Esophagus muscularis mucosa (tissue), 4 donors: ENCODE measurements around the gene EYA4. TPM values are rescaled to one million over a fixed set of nuclear protein-coding genes. Genes with fewer than 3 reads are reported as not detected.

ENCODE experiments used
- DNase-seq: peaks from one replicate; pipeline ENCODE4 v3.0.0-alpha.2; 2017; ENCODE audit errors: extremely low spot score
- H3K27ac ChIP-seq, 4 donors: fragments of 200-600 bp; sonication (generic); replicated peaks in 1 of 4; 1 replicate in 3 of 4; 2 replicates in 1 of 4; pipeline ENCODE4 v1.5.1; 2016 to 2019; ENCODE audit warnings: mild to moderate bottlenecking in 1 of 4
- H3K27me3 ChIP-seq, 4 donors: fragments of 200-600 bp; sonication (generic); one replicate each; pipeline versions ENCODE4 v1.5.1 to v1.6.0; 2016 to 2019
- H3K36me3 ChIP-seq, 4 donors: fragments of 200-600 bp; sonication (generic); one replicate each; pipeline ENCODE4 v1.5.1; 2016 to 2019
- H3K4me1 ChIP-seq, 4 donors: fragments of 200-600 bp; sonication (generic); one replicate each; pipeline ENCODE4 v1.5.1; 2016 to 2019
- H3K4me3 ChIP-seq, 4 donors: fragments of 200-600 bp; sonication (generic); 1 replicate in 2 of 4; 2 replicates in 2 of 4; pipeline ENCODE4 v1.5.1; 2016 to 2019; ENCODE audit warnings: mild to moderate bottlenecking in 4 of 4, moderate library complexity in 1 of 4
- H3K9me3 ChIP-seq, 4 donors: fragments of 200-600 bp; sonication (generic); 1 replicate in 3 of 4; 2 replicates in 1 of 4; pipeline ENCODE4 v1.5.1; 2016 to 2019
- EP300 ChIP-seq: sonication (generic); formaldehyde crosslinking; IDR thresholded peaks from one replicate; pipeline ENCODE4 v1.6.1; 2017; ENCODE audit warnings: antibody characterized with exemption
- POLR2A ChIP-seq: fragments of 450-650 bp; IDR thresholded peaks from one replicate; pipeline ENCODE4 v1.6.1; 2017; ENCODE audit warnings: antibody characterized with exemption, moderate library complexity, mild to moderate bottlenecking, low read depth
- POLR2AphosphoS5 ChIP-seq, 2 donors: sonication (generic); formaldehyde crosslinking; IDR thresholded peaks; one replicate each; pipeline ENCODE4 v1.6.1; 2017; ENCODE audit warnings: antibody characterized with exemption in 2 of 2
- WGBS: methylation state at CpG from one replicate; pipeline ENCODE4 v1.1.5; 2018; 5-methylcytosine and 5-hydroxymethylcytosine counted together
- intact Hi-C: fragments of 100-400 bp; cut with DNase I; formaldehyde crosslinking; loops from one replicate; pipeline ENCODE4 v1.15.1; 2023
- total RNA-seq, 4 donors: library from RNA; depleted of rRNA; stranded (reverse); fragments of >200 nt; gene quantifications; one replicate each; pipeline versions ENCODE4 v1.1.0 to v1.2.1, GENCODE V29; 2016
- TF ChIP-seq, protein P1 (sequence below), 3 experiments: fragments of 200-600 bp in 2 of 3; fragments of 450-650 bp in 1 of 3; sonication (generic) in 2 of 3; IDR thresholded peaks; one replicate each; pipeline ENCODE4 v1.5.1; 2017 to 2019; ENCODE audit warnings: antibody characterized with exemption in 3 of 3, mild to moderate bottlenecking in 2 of 3, moderate library complexity in 1 of 3

Gene EYA4
- total RNA-seq, 4 donors from 2014 or later, result 1.5 to 3.3 (median 2.5) TPM

- Histone ChIP-seq H3K4me3 (no peak overlapping the region), H3K9me3 (no peaks in the 10 kb centered on the region), H3K27ac (no peak overlapping the region), H3K4me1 (peaks cover 0 to 12% (median 4%) of the 10 kb centered on the region in 4 donors), H3K36me3 (no peaks in the 10 kb centered on the region), H3K27me3 (no peaks in the 10 kb centered on the region)
- TF ChIP-seq EP300, result no peak
- TF ChIP-seq, protein P1, sequence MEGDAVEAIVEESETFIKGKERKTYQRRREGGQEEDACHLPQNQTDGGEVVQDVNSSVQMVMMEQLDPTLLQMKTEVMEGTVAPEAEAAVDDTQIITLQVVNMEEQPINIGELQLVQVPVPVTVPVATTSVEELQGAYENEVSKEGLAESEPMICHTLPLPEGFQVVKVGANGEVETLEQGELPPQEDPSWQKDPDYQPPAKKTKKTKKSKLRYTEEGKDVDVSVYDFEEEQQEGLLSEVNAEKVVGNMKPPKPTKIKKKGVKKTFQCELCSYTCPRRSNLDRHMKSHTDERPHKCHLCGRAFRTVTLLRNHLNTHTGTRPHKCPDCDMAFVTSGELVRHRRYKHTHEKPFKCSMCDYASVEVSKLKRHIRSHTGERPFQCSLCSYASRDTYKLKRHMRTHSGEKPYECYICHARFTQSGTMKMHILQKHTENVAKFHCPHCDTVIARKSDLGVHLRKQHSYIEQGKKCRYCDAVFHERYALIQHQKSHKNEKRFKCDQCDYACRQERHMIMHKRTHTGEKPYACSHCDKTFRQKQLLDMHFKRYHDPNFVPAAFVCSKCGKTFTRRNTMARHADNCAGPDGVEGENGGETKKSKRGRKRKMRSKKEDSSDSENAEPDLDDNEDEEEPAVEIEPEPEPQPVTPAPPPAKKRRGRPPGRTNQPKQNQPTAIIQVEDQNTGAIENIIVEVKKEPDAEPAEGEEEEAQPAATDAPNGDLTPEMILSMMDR (IDR thresholded peaks at IDR 0.05), result no peak
- TF ChIP-seq POLR2AphosphoS5 (IDR thresholded peaks at IDR 0.05), result no peak
- TF ChIP-seq POLR2A, result no peak
- no peak for DNase-seq
- WGBS, result 95% methylated on average over 4 of the region's 4 CpGs
- intact Hi-C loops, result no loop called here
Observed at GRCh38 chr6:133265066-133265465, 23.9 kb downstream of the EYA4 start.

DNA sequence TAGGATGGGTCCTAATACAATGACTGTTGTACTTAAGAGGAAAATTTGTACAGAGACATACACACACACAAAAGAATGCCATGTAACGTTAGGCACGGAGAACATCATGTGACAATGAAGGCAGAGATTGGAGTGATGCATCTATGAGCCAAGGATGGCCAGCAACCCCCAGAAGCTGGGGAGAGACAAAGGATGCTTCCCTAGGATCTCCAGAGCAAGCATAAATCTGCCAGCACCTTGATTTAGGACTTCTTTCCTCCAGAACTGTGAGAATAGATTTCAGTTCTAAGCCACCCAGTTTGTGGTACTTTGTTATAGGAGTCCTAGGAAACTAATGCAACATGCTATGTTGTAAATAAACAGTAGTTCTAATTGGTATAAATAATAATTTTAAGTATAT is 25.0 kb downstream of the EYA4 start:
- Histone ChIP-seq H3K4me3 (no peak overlapping the region), H3K4me1 (peaks cover 0 to 12% (median 4%) of the 10 kb centered on the region in 4 donors), H3K36me3 (no peaks in the 10 kb centered on the region), H3K27ac (no peak overlapping the region), H3K9me3 (no peaks in the 10 kb centered on the region), H3K27me3 (no peaks in the 10 kb centered on the region)
- WGBS, result 75% methylated on average over 2 of the region's 2 CpGs
- no peak for TF ChIP-seq EP300
- TF ChIP-seq POLR2A, result no peak
- TF ChIP-seq POLR2AphosphoS5 (IDR thresholded peaks at IDR 0.05), result no peak
- TF ChIP-seq, protein P1 (IDR thresholded peaks at IDR 0.05), result no peak
- intact Hi-C loops, result no loop called here
- no peak for DNase-seq

GRCh38 chr6:133268621-133269020 is 27.5 kb downstream of the EYA4 start:
- no peak for DNase-seq

GRCh38 chr6:133274813-133275212 is 33.7 kb downstream of the EYA4 start:
- Histone ChIP-seq H3K27me3 (no peaks in the 10 kb centered on the region), H3K9me3 (no peaks in the 10 kb centered on the region), H3K36me3 (no peaks in the 10 kb centered on the region), H3K4me1 (no peaks in the 10 kb centered on the region), H3K27ac (no peak overlapping the region), H3K4me3 (no peak overlapping the region)
- intact Hi-C loops, result no loop called here
- no peak for DNase-seq
- no peak for TF ChIP-seq EP300
- TF ChIP-seq, protein P1 (IDR thresholded peaks at IDR 0.05), result no peak
- TF ChIP-seq POLR2AphosphoS5 (IDR thresholded peaks at IDR 0.05), result no peak
- no peak for TF ChIP-seq POLR2A
- 89% methylated on average over 4 of the region's 4 CpGs for WGBS

More at GRCh38 chr6:133268621-133269020, 27.5 kb downstream of the EYA4 start:
- intact Hi-C loops, result no loop called here
- no peak for TF ChIP-seq POLR2A
- TF ChIP-seq POLR2AphosphoS5 (IDR thresholded peaks at IDR 0.05), result no peak
- TF ChIP-seq EP300, result no peak
- TF ChIP-seq, protein P1 (IDR thresholded peaks at IDR 0.05), result no peak
- WGBS, result 88% methylated on average over 5 of the region's 5 CpGs
- Histone ChIP-seq H3K27ac (no peak overlapping the region), H3K9me3 (no peaks in the 10 kb centered on the region), H3K4me3 (no peak overlapping the region), H3K36me3 (no peaks in the 10 kb centered on the region), H3K4me1 (no peaks in the 10 kb centered on the region), H3K27me3 (no peaks in the 10 kb centered on the region)

- Histone ChIP-seq H3K27me3 (no peaks in the 10 kb centered on the region), H3K9me3 (no peaks in the 10 kb centered on the region), H3K27ac (no peak overlapping the region), H3K4me1 (no peaks in the 10 kb centered on the region), H3K4me3 (no peak overlapping the region), H3K36me3 (no peaks in the 10 kb centered on the region)
- TF ChIP-seq, protein P1 (IDR thresholded peaks at IDR 0.05), result no peak
- TF ChIP-seq EP300 (no peak), POLR2A (no peak), POLR2AphosphoS5 (IDR thresholded peaks at IDR 0.05) (no peak)
- 52% methylated on average over 6 of the region's 6 CpGs for WGBS
- intact Hi-C loops, result no loop called here
- no peak for DNase-seq
Observed at GRCh38 chr6:133275213-133275612, 34.1 kb downstream of the EYA4 start.
